Natural killer cell (primary cell): ENCODE results near the gene PWWP2A. TPM values are rescaled to one million over a fixed set of nuclear protein-coding genes. Genes with fewer than 3 reads are reported as not detected.

Experiments used
- ATAC-seq, 3 donors: fragments of 150-1000 bp in 2 of 3; fragments of 200-7000 bp in 1 of 3; cut with Tn5 transposase; 1 replicate in 1 of 3; 2 replicates in 2 of 3; pipeline ENCODE4 v1.10.0; 2021; ENCODE audit warnings: mild to moderate bottlenecking in 2 of 3, moderate library complexity in 2 of 3
- DNase-seq, 2 donors: peaks; one replicate each; pipeline versions ENCODE4 v3.0.0 to v3.0.0-alpha.2; 2013 to 2021; ENCODE audit warnings: mixed read lengths in 1 of 2
- H3K27ac ChIP-seq: one replicate; pipeline ENCODE4 v1.5.1; 2013; ENCODE audit warnings: mild to moderate bottlenecking, low read length
- H3K27me3 ChIP-seq: one replicate; pipeline ENCODE4 v1.6.1; 2013; ENCODE audit warnings: low read length; ENCODE audit not compliant: control insufficient read depth, insufficient read depth
- H3K36me3 ChIP-seq: one replicate; pipeline ENCODE4 v1.6.1; 2013; ENCODE audit warnings: low read length; ENCODE audit not compliant: control insufficient read depth, insufficient read depth
- H3K4me1 ChIP-seq: one replicate; pipeline ENCODE4 v1.6.1; 2013; ENCODE audit warnings: low read length; ENCODE audit not compliant: control insufficient read depth, insufficient read depth
- H3K4me3 ChIP-seq: one replicate; pipeline ENCODE4 v1.5.1; 2013; ENCODE audit warnings: low read length
- H3K9me3 ChIP-seq: one replicate; pipeline ENCODE4 v1.6.1; 2013; ENCODE audit warnings: low read length; ENCODE audit not compliant: control insufficient read depth, insufficient read depth
- H3K27ac Mint-ChIP-seq, 2 donors: one replicate each; pipeline ENCODE4 v1.8.0; 2022; ENCODE audit warnings: mild to moderate bottlenecking in 2 of 2, mixed read lengths in 2 of 2, moderate library complexity in 1 of 2
- H3K27me3 Mint-ChIP-seq, 2 donors: one replicate each; pipeline ENCODE4 v1.8.0; 2022; ENCODE audit warnings: low read depth in 2 of 2, mixed read lengths in 2 of 2
- H3K36me3 Mint-ChIP-seq: one replicate; pipeline ENCODE4 v1.8.0; 2022; ENCODE audit warnings: mixed read lengths
- H3K4me1 Mint-ChIP-seq, 2 donors: one replicate each; pipeline ENCODE4 v1.8.0; 2022; ENCODE audit warnings: mixed read lengths in 2 of 2
- H3K4me3 Mint-ChIP-seq: one replicate; pipeline ENCODE4 v1.8.0; 2022; ENCODE audit warnings: mild to moderate bottlenecking, moderate library complexity, mixed read lengths
- H3K9me3 Mint-ChIP-seq, 2 donors: one replicate each; pipeline ENCODE4 v1.8.0; 2022; ENCODE audit warnings: mixed read lengths in 2 of 2
- CTCF ChIP-seq: fragments of 200-600 bp; IDR thresholded peaks from one replicate; pipeline ENCODE4 v1.8.0; 2022; ENCODE audit warnings: antibody characterized with exemption
- WGBS: methylation state at CpG from one replicate; pipeline ENCODE4 v1.1.7; 2013; ENCODE audit warnings: missing lambda C conversion rate; ENCODE audit not compliant: insufficient coverage; 5-methylcytosine and 5-hydroxymethylcytosine counted together
- intact Hi-C: fragments of 100-400 bp; cut with micrococcal nuclease; formaldehyde crosslinking; loops from one replicate; pipeline ENCODE4 v1.14.2; 2022
- total RNA-seq, 4 donors: library from RNA; stranded (reverse); fragments of 120-200 nt in 1 of 4; gene quantifications; one replicate each; pipeline versions ENCODE4 v1.2.3 to v1.2.4, GENCODE V29; 2013 to 2022

The PWWP2A gene
- total RNA-seq, 3 donors from 2014 or later (not counting 1 experiment from before 2014, with no cell fraction given), result 24.9 to 37.6 (median 30.2) TPM

- no peaks in the 10 kb centered on the region for H3K9me3 Mint-ChIP-seq
- Histone ChIP-seq H3K36me3 (peaks cover 6% of the 10 kb centered on the region), H3K4me3 (no peak overlapping the region), H3K9me3 (no peaks in the 10 kb centered on the region), H3K27me3 (no peaks in the 10 kb centered on the region), H3K27ac (no peak overlapping the region), H3K4me1 (no peaks in the 10 kb centered on the region)
- H3K27ac Mint-ChIP-seq, result no peak overlapping the region
- 76% methylated on average over 1 of the region's 3 CpGs for WGBS
- no peak for TF ChIP-seq CTCF
- no peak overlapping the region for H3K4me3 Mint-ChIP-seq
- no peak for DNase-seq
- ATAC-seq, result no peak
- no peaks in the 10 kb centered on the region for H3K36me3 Mint-ChIP-seq
- intact Hi-C loops, result no loop called here
- no peaks in the 10 kb centered on the region for H3K4me1 Mint-ChIP-seq
- no peaks in the 10 kb centered on the region for H3K27me3 Mint-ChIP-seq
Measured at GRCh38 chr5:160083501-160083900, 35.7 kb downstream of the PWWP2A start.

GRCh38 chr5:160082614-160083500 lies 36.4 kb downstream of the PWWP2A start:
- ATAC-seq (no peak), DNase-seq (no peak)
- Histone ChIP-seq H3K4me3 (no peak overlapping the region), H3K27ac (no peak overlapping the region), H3K9me3 (no peaks in the 10 kb centered on the region), H3K4me1 (no peaks in the 10 kb centered on the region), H3K27me3 (no peaks in the 10 kb centered on the region), H3K36me3 (peaks cover 11% of the 10 kb centered on the region)
- H3K4me1 Mint-ChIP-seq, result no peaks in the 10 kb centered on the region
- H3K9me3 Mint-ChIP-seq, result no peaks in the 10 kb centered on the region
- no peak for TF ChIP-seq CTCF
- H3K4me3 Mint-ChIP-seq, result no peak overlapping the region
- intact Hi-C loops, result no loop called here
- 90% methylated on average over 8 of the region's 9 CpGs for WGBS
- no peaks in the 10 kb centered on the region for H3K27me3 Mint-ChIP-seq
- no peaks in the 10 kb centered on the region for H3K36me3 Mint-ChIP-seq
- H3K27ac Mint-ChIP-seq, result no peak overlapping the region

GRCh38 chr5:160081495-160081894 lies 37.8 kb downstream of the PWWP2A start:
- no peak for ATAC-seq
- H3K9me3 Mint-ChIP-seq, result no peaks in the 10 kb centered on the region
- H3K27me3 Mint-ChIP-seq, result no peaks in the 10 kb centered on the region
- TF ChIP-seq CTCF, result no peak
- Histone ChIP-seq H3K4me1 (no peaks in the 10 kb centered on the region), H3K27ac (no peak overlapping the region), H3K4me3 (no peak overlapping the region), H3K9me3 (no peaks in the 10 kb centered on the region), H3K36me3 (peaks cover 19% of the 10 kb centered on the region), H3K27me3 (no peaks in the 10 kb centered on the region)
- no peak overlapping the region for H3K27ac Mint-ChIP-seq
- H3K4me3 Mint-ChIP-seq, result no peak overlapping the region
- no peak for DNase-seq
- H3K4me1 Mint-ChIP-seq, result no peaks in the 10 kb centered on the region
- WGBS, result 100% methylated on average over 2 of the region's 3 CpGs
- H3K36me3 Mint-ChIP-seq, result no peaks in the 10 kb centered on the region
- intact Hi-C loops, result no loop called here
